ENCODE data around the gene PLS1. TPM values are rescaled to one million over a fixed set of nuclear protein-coding genes. Genes with fewer than 3 reads are reported as not detected.
"Not testable (repeated sequence)": the region's sequence is repeated elsewhere in the genome, so short reads cannot be mapped to it uniquely, and the experiment has no call there.

PLS1 gene
- total RNA-seq, 1 donor = 2.4 TPM

- peak in 1 of 3 donors; percentile 7 for DNase-seq (ENCODE audit: low read depth in 2 of 3, low spot score in 2 of 3)
These were observed 84.5 kb downstream of the PLS1 start for GRCh38 chr3:142680710-142681109.

DNA sequence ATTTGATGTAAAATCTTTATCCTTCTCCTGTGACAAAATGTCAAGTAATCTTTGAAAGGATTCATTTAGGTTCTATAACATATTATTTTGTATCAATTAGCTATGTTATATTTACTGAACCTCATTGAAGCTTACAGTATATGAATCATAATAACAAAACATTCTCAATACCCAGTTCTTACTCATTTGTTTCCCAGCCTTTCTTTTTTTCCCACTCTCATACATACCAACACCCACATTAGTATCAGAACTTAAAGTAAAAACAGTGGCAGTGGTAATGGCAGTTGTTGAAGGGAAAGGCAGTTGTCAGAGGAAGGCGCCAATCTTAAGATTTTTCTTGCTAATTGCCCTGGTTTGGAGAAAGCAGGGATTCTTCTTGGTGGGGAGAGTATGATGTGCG is 94.4 kb downstream of the PLS1 start:
- DNase-seq (ENCODE audit: low read depth in 2 of 3, low spot score in 2 of 3) = no peak

DNA sequence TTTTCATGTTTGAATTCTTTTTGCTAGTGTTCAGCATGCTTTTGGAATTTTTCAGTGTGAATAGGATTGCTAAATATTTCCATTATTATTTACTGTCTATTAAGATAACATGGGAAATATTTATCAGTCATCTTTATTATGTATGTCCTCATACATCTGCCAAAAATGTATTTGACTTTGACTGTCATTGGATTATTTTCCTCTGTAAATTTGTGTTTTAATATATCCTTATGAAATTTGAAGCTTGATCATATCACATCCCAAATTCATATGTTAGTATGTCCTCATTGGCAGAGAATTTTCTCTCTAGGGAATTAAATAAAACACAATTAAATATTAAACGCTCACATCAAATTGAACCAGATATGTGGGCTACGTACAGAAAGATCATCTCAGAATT is 95.3 kb downstream of the PLS1 start:
- no peak for DNase-seq (ENCODE audit: low read depth in 2 of 3, low spot score in 2 of 3)

GRCh38 chr3:142693136-142693853 is 97.1 kb downstream of the PLS1 start:
- DNase-seq (ENCODE audit: low read depth in 2 of 3, low spot score in 2 of 3) = no peak

DNA sequence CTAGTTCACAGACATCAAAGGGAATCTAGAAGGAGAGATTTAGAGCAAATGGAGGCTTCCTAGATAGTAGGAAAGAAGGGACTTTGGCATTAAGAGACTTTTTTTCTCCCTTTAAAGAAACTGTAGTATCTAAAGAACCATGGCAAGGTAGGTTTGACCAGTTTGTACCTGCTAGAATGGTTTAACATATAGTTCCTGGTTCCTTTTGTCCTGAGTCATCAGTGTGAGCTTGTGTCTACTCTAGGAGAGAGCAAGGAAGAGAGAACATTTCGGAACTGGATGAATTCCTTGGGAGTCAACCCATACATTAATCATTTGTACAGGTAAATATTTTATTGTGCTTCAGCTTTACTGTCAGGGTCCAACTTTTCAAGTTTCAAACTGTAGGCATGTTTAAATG is 98.0 kb downstream of the PLS1 start:
- DNase-seq (ENCODE audit: low read depth in 2 of 3, low spot score in 2 of 3) = no peak

DNA sequence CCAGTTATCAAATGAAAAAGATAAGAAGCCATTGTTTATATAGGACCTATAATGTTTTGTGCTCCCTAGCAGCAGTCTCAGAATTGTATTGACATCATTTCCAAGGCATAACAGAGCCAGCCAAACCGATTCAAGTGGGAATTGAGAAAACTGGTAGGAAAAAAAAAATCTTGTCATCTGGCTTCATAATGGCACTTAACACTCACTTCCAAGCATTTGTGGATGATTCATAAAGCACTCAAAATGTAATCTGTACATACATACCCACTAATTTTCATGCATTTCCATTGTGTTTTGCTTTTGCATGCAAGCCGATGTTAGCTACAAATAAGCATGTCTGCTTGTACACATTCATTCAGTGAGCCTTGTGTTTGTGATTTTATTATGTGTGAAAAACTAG is 109.0 kb downstream of the PLS1 start:
- no peak for DNase-seq (ENCODE audit: low read depth in 2 of 3, low spot score in 2 of 3)

DNA sequence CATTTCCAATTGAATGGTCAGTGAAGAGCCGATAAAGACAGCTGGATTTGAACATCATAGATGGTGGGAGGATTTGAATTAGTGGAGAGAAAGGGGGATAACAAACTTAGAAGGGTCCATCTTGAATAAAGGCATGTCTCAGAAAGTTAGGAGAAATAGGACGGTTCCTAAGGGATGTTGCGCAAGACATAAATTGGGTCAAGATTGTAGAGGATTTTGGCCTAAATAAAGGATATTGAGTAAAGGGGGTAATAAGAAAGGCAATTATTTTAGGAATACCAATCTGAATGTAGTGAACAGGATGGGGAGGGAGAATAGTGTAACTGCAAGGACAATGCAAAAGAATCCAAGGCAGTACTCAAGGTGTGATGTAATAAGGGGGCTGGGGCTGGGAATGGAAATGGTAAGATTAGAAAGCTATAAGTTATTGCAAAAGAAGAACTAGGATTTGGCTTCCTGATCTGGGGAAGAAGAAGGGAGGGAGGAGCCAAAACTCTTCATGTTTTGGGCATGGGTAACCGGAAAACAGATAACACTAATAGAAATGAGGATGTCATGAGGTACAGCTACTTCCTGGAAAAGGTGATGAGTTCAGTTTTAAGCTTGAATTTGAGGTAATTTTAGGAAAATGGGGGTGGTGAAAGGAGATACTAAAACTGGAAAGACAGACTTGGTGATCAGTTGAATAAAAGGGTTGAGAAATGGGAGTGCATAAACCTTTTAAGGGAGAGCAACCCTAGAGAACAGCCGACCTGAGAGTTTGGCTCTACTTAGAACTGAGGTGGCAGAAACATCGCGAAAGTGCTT is 110.3 kb downstream of the PLS1 start:
- DNase-seq (ENCODE audit: low read depth in 2 of 3, low spot score in 2 of 3) = no peak

- DNase-seq (ENCODE audit: low read depth in 2 of 3, low spot score in 2 of 3) = no peak
These were observed 113.0 kb downstream of the PLS1 start for GRCh38 chr3:142709207-142709606.

GRCh38 chr3:142714882-142715281 is 118.7 kb downstream of the PLS1 start:
- DNase-seq (ENCODE audit: low read depth in 2 of 3, low spot score in 2 of 3) = not testable (repeated sequence)

- no peak for DNase-seq (ENCODE audit: low read depth in 2 of 3, low spot score in 2 of 3)
These were observed 119.9 kb downstream of the PLS1 start for GRCh38 chr3:142716102-142716501.

DNA sequence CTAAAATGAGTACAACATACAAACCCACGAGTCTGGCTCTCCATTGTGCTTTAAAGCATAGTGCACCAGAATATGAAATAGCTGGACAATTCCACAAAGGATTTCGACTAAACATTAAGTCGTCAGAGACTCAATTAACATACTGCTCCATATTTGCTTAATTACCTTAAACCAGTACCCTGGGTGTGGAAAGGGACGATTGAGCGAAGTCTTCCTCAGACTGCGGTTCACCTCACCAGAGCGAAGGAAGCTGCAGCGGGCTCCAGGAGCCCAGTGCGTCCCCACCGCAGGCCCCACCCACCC is 127.4 kb downstream of the PLS1 start:
- peak in 1 of 3 donors; percentile 70 for DNase-seq (ENCODE audit: low read depth in 2 of 3, low spot score in 2 of 3)

- peak in 2 of 3 donors; percentile 85 to 90 for DNase-seq (ENCODE audit: low read depth in 2 of 3, low spot score in 2 of 3)
These were observed 127.9 kb downstream of the PLS1 start, which contains the start of gene TRPC1 for GRCh38 chr3:142723968-142724681. Gene TRPC1, plus strand, starts transcription at chr3:142724034. Its CDS starts 526 bp downstream, at chr3:142724560.

- peak in 2 of 3 donors; percentile 0 to 10 for DNase-seq (ENCODE audit: low read depth in 2 of 3, low spot score in 2 of 3)
These were observed 128.6 kb downstream of the PLS1 start for GRCh38 chr3:142724682-142725356.

DNA sequence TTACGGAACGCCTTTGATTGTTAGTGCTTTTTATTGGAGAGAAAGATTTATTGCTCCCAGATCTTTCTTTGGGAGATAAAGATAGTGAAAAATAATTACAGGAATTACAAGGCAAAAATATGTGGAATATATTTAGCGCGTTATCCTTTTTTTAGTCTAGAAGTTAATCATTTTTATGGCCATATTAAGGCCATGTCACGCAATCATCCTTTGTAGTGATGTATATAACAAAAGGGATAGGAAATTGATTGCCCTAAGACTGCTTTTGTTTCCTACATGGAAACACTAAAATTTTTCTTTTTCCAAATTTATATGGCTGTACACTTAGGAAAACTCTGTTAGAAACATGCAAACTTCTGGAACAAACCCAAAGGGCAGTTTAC is 129.2 kb downstream of the PLS1 start:
- no peak for DNase-seq (ENCODE audit: low read depth in 2 of 3, low spot score in 2 of 3)

- no peak for DNase-seq (ENCODE audit: low read depth in 2 of 3, low spot score in 2 of 3)
These were observed 129.8 kb downstream of the PLS1 start for GRCh38 chr3:142726017-142726416.

DNA sequence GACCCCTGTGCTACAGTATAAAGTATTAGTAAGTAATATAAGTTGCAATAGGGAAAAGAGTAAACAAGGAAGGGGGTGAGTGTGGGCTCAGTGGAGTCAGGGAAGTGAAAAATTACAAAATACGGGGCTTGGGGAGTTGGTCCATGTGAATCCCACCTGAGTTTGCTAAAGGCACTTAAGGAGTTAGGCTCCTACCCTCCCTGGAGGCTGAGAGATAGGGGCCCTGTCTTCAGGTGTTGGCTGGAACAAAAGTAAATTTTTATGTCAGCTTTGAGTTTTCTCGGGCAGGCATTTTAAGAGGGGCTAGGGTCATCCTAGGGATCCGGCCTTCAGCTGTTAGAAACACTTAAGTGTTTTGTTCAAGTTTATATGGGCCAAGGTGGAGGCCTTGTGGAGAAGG is 135.9 kb downstream of the PLS1 start:
- no peak for DNase-seq (ENCODE audit: low read depth in 2 of 3, low spot score in 2 of 3)

GRCh38 chr3:142734834-142735233 is 138.6 kb downstream of the PLS1 start:
- no peak for DNase-seq (ENCODE audit: low read depth in 2 of 3, low spot score in 2 of 3)

DNA sequence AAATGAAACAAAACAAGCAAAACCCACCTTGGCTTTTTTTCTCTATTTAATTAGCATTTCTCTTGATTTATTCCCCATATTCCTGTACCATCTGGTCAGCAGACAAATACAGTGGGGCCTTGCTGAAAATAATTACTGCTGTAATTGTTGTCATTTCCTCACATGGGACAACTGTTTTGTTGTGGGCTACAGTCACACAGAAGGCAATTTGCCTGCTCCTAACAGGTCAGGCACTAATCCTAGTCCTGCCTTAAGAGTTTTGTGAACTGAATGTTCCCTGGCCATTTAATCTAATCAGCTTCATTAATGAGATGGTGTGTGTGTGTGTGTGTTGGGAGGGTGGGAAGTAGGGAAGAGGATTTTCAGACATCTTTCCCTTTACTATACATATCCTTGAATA is 139.3 kb downstream of the PLS1 start:
- DNase-seq (ENCODE audit: low read depth in 2 of 3, low spot score in 2 of 3) = no peak

DNA sequence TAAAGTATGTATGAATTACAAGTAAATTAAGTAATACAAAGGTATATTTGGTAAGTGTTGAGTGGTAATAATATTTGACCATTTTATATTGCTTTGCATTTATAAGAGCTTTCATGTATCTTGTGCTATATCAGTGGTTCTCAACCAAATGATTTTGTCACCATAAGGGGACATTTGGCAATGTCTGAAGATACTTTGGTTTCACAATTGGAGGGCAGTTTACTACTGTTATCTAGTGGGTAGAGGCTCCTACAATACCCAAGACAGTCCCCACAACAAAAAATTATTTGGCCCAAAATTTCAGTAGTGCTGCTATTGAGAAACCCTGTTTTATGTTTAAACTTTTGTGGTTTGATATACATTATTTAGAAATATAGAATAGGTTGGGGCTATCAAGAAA is 142.2 kb downstream of the PLS1 start:
- no peak for DNase-seq (ENCODE audit: low read depth in 2 of 3, low spot score in 2 of 3)

- DNase-seq (ENCODE audit: low read depth in 2 of 3, low spot score in 2 of 3) = no peak
These were observed 150.5 kb downstream of the PLS1 start for GRCh38 chr3:142746646-142747045.

- not testable (repeated sequence) for DNase-seq (ENCODE audit: low read depth in 2 of 3, low spot score in 2 of 3)
These were observed 154.3 kb downstream of the PLS1 start for GRCh38 chr3:142750531-142750930.
